Activated CD4-positive, alpha-beta T cell treated with anti-CD3 and anti-CD28 coated beads, Interleukin-2, Interleukin-6, amounts not matched to agents 100 ng/mL and 50 ng/mL, durations not matched to agents 16 hours and 8 hours (primary cell): Measurements from ENCODE around the gene PTCD1.
A peak's percentile ranks its signal among the peaks of the same experiment; 100 is the strongest.
"Not testable (repeated sequence)": the region's sequence is repeated elsewhere in the genome, so short reads cannot be mapped to it uniquely, and the experiment has no call there.

Experiments used
- DNase-seq: peaks from one replicate; pipeline ENCODE4 v3.0.0-alpha.2; 2020

The PTCD1 gene

GRCh38 chr7:99449326-99449725, 10.7 kb upstream of the PTCD1 start:
- DNase-seq = no peak

DNA sequence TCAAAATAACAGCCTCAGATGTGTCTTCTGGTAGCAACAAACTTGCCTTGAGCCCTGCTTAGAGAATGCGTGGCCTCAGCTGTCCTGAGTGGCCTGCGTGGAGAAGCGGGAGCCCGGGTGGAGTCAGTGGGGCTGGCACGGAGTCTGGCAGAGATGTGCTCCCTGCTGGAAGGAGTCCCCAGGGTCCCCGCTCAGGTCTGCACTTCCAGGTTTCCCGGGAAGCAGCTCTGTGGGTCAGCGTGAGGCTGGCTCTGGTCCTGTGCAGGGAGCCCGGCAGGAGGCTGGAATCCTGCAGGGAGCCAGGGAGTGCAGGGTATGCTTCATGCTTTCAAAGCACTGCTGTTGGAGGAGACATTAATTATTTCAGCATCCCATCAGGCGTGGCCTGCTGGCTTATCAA, 10.3 kb upstream of the PTCD1 start:
- DNase-seq = no peak

DNA sequence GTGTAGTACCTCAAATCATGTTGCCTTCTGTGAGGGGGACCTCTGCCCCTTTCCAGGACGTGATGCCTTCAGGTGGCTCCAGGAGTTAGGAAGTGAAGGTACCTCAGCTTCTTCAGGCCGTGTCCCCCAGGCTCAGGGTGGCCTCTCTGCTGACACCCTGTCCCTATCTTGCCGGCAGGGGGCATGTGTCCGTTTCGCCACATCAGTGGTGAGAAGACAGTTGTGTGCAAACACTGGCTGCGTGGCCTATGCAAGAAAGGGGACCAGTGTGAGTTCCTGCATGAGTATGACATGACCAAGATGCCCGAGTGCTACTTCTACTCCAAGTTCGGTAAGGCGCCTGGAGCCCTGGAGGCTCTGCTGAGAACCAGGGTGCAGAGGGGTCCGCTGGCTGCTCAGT, 9.3 kb upstream of the PTCD1 start:
- DNase-seq = no peak

- DNase-seq = no peak
Observed at GRCh38 chr7:99446096-99446495, 7.5 kb upstream of the PTCD1 start.

- DNase-seq = no peak
Observed at GRCh38 chr7:99440195-99440594, 1.6 kb upstream of the PTCD1 start.

GRCh38 chr7:99437946-99438572, 539 bp downstream of the PTCD1 start:
- no peak for DNase-seq

DNA sequence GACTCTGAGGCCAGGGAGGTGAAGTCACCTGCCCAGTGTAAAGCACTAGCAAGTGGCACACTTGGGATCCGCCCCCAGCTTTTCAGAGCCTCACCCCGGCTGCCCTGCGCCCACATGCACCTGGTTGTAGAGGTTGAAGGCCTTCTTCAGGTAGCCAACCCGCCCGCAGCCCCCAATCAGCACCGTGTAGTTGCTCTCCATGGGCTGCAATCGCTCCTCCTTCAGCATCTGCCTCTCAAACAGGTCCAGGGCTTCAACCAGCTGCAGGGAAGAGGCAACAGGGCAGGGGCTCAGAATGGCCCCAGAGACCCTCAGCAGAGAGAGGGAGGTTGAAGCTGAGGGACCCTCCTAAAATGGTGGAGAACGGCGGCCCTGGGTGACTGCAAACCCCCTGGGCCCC, 5.4 kb downstream of the PTCD1 start:
- no peak for DNase-seq

GRCh38 chr7:99431756-99432540, 6.7 kb downstream of the PTCD1 start:
- DNase-seq = not testable (repeated sequence)

GRCh38 chr7:99429756-99430155, 8.8 kb downstream of the PTCD1 start:
- DNase-seq = no peak

DNA sequence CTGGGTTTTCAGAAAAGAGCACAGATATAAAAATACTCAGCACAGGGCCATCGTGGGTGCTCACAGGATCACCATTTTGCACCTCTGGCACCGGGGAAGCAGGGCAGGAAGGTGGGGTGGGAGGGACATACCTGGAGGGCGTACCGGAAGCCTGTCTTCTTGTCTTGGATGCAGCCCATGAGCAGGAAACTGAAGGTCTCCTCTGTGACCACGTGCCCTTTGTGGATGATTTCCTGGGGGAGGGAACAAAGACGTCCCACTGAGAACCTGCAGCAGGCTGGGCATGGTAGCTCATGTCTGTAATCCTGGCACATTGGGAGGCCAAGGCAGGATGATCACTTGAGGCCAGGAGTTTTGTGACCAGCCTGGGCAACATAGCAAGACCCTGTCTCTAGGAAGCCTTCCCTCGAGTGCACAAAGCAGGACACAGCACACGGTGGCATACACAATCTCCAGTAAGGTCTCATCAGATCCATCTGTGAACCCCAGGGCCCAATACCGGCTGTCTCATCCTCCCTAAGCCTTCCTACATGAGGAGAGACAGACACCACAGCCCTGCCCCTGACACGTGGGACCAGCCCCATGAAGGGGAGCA, 9.5 kb downstream of the PTCD1 start:
- no peak for DNase-seq

GRCh38 chr7:99424932-99425730, 13.5 kb downstream of the PTCD1 start:
- DNase-seq = no peak

GRCh38 chr7:99422625-99423024, 16.0 kb downstream of the PTCD1 start:
- no peak for DNase-seq

GRCh38 chr7:99422186-99422585, 16.4 kb downstream of the PTCD1 start:
- no peak for DNase-seq

GRCh38 chr7:99420986-99421385, 17.6 kb downstream of the PTCD1 start:
- DNase-seq = no peak

DNA sequence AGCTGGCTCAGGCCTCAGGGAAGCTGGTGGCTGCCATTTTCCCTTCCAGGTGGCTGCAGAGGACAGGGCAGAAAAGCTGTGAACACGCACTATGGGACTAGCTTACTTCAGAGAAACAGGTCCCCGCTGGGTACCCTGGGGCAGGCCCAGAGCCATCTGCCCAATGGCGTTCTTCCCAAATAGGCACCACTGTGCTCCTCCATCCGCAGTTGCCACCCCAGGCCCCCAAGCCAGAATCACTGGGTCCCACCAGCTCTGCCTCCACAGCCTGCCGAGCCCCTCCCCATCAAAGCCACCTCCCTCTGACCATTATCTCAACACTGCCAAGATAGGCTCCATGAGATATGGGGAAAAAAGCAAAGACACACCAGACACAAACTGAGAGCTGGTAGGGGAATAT, 18.4 kb downstream of the PTCD1 start:
- no peak for DNase-seq

DNA sequence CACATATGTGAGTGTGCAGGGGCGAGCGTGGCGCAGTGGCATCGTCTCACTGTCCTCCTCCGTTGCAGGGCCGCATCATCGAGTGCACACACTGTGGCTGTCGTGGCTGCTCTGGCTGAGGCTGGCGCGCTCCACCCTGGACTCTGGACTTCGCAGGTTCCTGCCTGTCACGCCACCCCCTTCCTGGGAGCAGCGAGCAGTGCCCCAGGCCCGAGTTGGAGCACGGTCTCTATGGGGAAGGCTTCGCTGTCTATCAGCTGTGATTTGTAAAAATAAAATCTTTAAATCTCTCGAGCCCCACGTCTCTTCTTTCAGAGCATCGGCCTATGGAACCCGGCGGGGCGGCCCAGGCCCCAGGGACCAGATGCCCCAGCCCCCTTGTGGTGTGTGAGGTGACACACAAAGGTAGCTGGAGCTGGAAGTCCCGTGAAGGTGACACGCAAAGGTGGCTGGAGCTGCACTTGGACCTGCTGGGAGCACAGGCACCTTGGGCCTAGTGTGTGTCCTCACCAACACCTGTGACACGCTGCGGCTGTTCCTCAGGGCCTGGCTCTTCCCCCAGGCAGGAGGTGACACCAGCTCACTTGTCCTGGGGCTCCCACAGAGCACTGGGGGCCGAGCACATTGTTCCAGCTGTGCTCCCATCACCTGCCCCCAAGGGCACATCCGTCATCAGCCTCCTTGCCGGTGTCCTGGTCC, 19.1 kb downstream of the PTCD1 start:
- no peak for DNase-seq

- no peak for DNase-seq
Observed at GRCh38 chr7:99418260-99418659, 20.3 kb downstream of the PTCD1 start.

- peak; percentile 40 for DNase-seq
Observed at GRCh38 chr7:99415513-99416127, 23.0 kb downstream of the PTCD1 start.

GRCh38 chr7:99410635-99411034, 28.0 kb downstream of the PTCD1 start:
- DNase-seq = no peak

DNA sequence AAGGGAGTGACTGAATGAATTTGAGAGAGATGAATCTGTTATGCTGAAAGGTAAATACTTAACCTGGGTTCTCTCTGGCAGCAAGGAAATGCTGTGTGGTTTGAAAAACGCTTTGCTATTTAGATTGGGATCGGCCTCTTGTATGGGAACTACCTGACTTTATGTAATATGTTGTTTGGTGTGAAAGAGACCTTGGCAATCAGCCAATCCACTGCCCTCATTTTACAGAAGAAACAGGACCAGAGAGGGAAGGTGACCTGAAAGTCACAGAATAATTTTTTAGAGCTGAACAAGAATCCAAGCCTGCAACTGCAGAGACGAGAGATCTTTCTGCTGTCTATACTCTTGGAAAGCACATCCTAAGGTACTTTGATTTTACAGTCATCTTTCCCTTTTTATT, 28.8 kb downstream of the PTCD1 start:
- DNase-seq = no peak

DNA sequence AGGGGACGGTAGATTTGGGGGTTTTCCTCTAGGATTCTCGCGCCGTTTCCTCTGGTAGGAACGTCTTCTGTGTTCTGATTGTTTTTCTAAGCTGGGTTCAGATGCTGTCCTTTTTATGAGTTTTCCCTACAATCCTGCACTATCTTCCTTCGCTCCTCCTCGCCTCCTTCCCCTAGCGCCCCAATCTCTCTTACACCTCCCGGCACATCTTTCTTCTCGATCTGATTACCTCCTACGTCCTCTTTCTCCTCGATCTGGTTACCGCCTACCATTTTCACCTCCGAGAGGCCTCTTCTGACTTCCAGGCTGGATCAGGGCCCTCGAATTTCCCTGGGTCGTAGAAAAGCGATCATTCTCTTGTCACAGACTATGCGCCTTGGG, 29.4 kb downstream of the PTCD1 start:
- no peak for DNase-seq
